HepG2 (cell line): ENCODE results near the gene P2RY6. TPM values are rescaled to one million over a fixed set of nuclear protein-coding genes. Genes with fewer than 3 reads are reported as not detected.
A peak's percentile ranks its signal among the peaks of the same experiment; 100 is the strongest.

ENCODE experiments used
- CREB1 ChIP-seq, 2 experiments: fragments of 450-650 bp in 1 of 2; IDR thresholded peaks; 2 replicates each; pipeline ENCODE4 v1.6.1; 2016 to 2017; ENCODE audit warnings: control low read depth in 1 of 2, mild to moderate bottlenecking in 1 of 2, missing compliant biosample characterization in 1 of 2, missing genetic modification characterization in 1 of 2
- HNF4A ChIP-seq: sonication (generic); formaldehyde crosslinking; IDR thresholded peaks from 2 replicates; pipeline ENCODE4 v1.4.0; 2020; ENCODE audit warnings: missing genetic modification reagents
- IKZF4 ChIP-seq: sonication (generic); formaldehyde crosslinking; IDR thresholded peaks from 2 replicates; pipeline ENCODE4 v1.5.1; 2020; ENCODE audit warnings: borderline replicate concordance, mild to moderate bottlenecking, low read depth, missing genetic modification reagents; ENCODE audit errors: not compliant biosample characterization
- IRF9 ChIP-seq: sonication (generic); formaldehyde crosslinking; IDR thresholded peaks from 2 replicates; pipeline ENCODE4 v1.8.0; 2022; ENCODE audit warnings: missing genetic modification reagents, mild to moderate bottlenecking, borderline replicate concordance
- NCOA1 ChIP-seq: sonication (generic); formaldehyde crosslinking; IDR thresholded peaks from 2 replicates; pipeline ENCODE4 v1.9.0; 2021; ENCODE audit warnings: missing genetic modification reagents
- PAX8 ChIP-seq: sonication (generic); formaldehyde crosslinking; IDR thresholded peaks from 2 replicates; pipeline ENCODE4 v1.8.0; 2022; ENCODE audit warnings: mild to moderate bottlenecking, missing genetic modification reagents, borderline replicate concordance
- PHF20 ChIP-seq: sonication (generic); formaldehyde crosslinking; IDR thresholded peaks from 2 replicates; pipeline ENCODE4 v1.5.0; 2020; ENCODE audit warnings: mild to moderate bottlenecking, missing genetic modification reagents
- SALL1 ChIP-seq: sonication (generic); formaldehyde crosslinking; IDR thresholded peaks from 2 replicates; pipeline ENCODE4 v1.8.0; 2022; ENCODE audit warnings: mild to moderate bottlenecking, missing genetic modification reagents
- ZBTB20 ChIP-seq: sonication (generic); formaldehyde crosslinking; IDR thresholded peaks from 2 replicates; pipeline ENCODE4 v1.8.1; 2023; ENCODE audit warnings: missing genetic modification reagents, low read depth, mild to moderate bottlenecking, borderline replicate concordance
- ZC3H13 ChIP-seq: sonication (generic); formaldehyde crosslinking; IDR thresholded peaks from 2 replicates; pipeline ENCODE4 v1.8.1; 2023; ENCODE audit warnings: mild to moderate bottlenecking, missing genetic modification reagents, moderate library complexity
- ZNF296 ChIP-seq: sonication (generic); formaldehyde crosslinking; conservative IDR thresholded peaks from 2 replicates; pipeline ENCODE4 v1.5.0; 2020; ENCODE audit warnings: mild to moderate bottlenecking, missing genetic modification reagents
- ZNF878 ChIP-seq: sonication (generic); formaldehyde crosslinking; IDR thresholded peaks from 2 replicates; pipeline ENCODE4 v1.8.1; 2023; ENCODE audit warnings: mild to moderate bottlenecking, missing genetic modification reagents, moderate library complexity
- polyA plus RNA-seq, 8 experiments: library from polyadenylated mRNA; depleted of rRNA in 3 of 8; stranded (reverse) in 7 of 8; unstranded in 1 of 8; fragments of >200 nt; fragmentation: Illumina TruSeq in 4 of 8; extraction: Trizol in 4 of 8; gene quantifications; 2 replicates each; pipeline versions ENCODE4 v1.2.1 to v1.2.3, GENCODE V29; 2011 to 2016; ENCODE audit warnings: low read depth in 4 of 8, missing spikeins in 1 of 8, mixed read lengths in 1 of 8; ENCODE audit not compliant: insufficient read depth in 1 of 8
- total RNA-seq, 5 experiments: library from RNA; depleted of rRNA; stranded (reverse); fragments of >200 nt; fragmentation: Illumina TruSeq; extraction: Trizol; gene quantifications; 2 replicates each; pipeline ENCODE4 v1.2.3, GENCODE V29; 2016; ENCODE audit warnings: low read depth in 1 of 5
- TF ChIP-seq, protein P1 (sequence below): sonication (generic); formaldehyde crosslinking; IDR thresholded peaks from 2 replicates; pipeline ENCODE4 v1.4.0; 2020; ENCODE audit warnings: mild to moderate bottlenecking, missing genetic modification reagents
- TF ChIP-seq, protein P2 (sequence below): IDR thresholded peaks from 2 replicates; pipeline ENCODE4 v1.6.1; 2016; ENCODE audit warnings: control low read depth
- TF ChIP-seq, protein P3 (sequence below): IDR thresholded peaks from 2 replicates; pipeline ENCODE4 v1.6.1; 2016; ENCODE audit warnings: missing biosample characterization, missing genetic modification reagents, low read depth

Gene P2RY6
- total and polyA plus RNA-seq, 2 of the 13 experiments (the other 11 are each of a cell fraction or from before 2014, with no cell fraction given) = 0.09 to 0.29 TPM

DNA sequence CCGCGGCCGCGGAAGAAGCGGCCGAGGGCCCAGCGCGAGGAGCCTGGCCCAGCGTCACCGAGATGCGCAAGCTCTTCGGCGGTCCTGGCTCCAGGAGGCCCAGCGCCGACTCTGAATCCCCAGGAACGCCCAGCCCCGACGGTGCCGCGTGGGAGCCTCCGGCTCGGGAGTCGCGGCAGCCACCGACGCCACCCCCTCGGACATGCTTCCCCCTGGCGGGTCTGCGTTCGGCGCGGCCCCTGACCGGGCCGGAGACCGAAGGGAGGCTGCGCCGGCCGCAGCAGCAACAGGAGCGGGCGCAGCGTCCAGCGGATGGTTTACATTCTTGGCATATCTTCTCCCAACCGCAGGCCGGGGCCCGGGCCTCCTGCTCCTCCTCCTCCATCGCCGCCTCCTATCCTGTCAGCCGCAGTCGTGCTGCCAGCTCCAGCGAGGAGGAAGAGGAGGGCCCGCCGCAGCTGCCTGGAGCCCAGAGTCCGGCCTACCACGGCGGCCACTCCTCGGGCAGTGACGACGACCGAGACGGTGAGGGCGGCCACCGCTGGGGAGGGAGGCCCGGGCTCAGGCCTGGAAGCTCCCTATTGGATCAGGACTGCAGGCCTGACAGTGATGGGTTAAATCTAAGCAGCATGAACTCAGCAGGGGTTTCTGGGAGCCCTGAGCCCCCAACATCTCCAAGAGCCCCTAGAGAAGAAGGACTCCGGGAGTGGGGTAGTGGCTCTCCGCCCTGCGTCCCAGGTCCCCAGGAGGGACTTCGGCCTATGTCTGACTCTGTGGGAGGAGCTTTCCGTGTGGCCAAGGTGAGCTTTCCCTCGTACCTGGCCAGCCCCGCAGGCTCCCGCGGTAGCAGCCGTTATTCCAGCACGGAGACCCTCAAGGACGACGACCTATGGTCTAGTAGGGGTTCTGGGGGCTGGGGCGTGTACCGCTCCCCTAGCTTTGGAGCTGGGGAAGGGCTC is 37.1 kb downstream of the P2RY6 start (continued):
- TF ChIP-seq, protein P1, sequence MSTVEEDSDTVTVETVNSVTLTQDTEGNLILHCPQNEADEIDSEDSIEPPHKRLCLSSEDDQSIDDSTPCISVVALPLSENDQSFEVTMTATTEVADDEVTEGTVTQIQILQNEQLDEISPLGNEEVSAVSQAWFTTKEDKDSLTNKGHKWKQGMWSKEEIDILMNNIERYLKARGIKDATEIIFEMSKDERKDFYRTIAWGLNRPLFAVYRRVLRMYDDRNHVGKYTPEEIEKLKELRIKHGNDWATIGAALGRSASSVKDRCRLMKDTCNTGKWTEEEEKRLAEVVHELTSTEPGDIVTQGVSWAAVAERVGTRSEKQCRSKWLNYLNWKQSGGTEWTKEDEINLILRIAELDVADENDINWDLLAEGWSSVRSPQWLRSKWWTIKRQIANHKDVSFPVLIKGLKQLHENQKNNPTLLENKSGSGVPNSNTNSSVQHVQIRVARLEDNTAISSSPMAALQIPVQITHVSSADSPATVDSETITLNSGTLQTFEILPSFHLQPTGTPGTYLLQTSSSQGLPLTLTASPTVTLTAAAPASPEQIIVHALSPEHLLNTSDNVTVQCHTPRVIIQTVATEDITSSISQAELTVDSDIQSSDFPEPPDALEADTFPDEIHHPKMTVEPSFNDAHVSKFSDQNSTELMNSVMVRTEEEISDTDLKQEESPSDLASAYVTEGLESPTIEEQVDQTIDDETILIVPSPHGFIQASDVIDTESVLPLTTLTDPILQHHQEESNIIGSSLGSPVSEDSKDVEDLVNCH = no peak
- TF ChIP-seq IKZF4 (no peak), ZBTB20 (CRISPR knock-in tag) (no peak), HNF4A (CRISPR knock-in tag) (peak; percentile 56), NCOA1 (CRISPR knock-in tag) (peak; percentile 70; the same call in 1 of the 2 replicates), PAX8 (CRISPR knock-in tag) (no peak), IRF9 (CRISPR knock-in tag) (no peak), ZNF878 (CRISPR knock-in tag) (no peak), SALL1 (CRISPR knock-in tag) (peak; percentile 62; the same call in 1 of the 2 replicates), CREB1 (IDR thresholded peaks at IDR 0.05) (0 out of 2 replicates have a peak, but pooled peaks have one; percentile 20), CREB1 (CRISPR knock-in tag; IDR thresholded peaks at IDR 0.05) (no peak), ZNF296 (CRISPR knock-in tag) (no peak), ZC3H13 (CRISPR knock-in tag) (peak; percentile 96), PHF20 (CRISPR knock-in tag) (no peak)
- TF ChIP-seq, protein P2, sequence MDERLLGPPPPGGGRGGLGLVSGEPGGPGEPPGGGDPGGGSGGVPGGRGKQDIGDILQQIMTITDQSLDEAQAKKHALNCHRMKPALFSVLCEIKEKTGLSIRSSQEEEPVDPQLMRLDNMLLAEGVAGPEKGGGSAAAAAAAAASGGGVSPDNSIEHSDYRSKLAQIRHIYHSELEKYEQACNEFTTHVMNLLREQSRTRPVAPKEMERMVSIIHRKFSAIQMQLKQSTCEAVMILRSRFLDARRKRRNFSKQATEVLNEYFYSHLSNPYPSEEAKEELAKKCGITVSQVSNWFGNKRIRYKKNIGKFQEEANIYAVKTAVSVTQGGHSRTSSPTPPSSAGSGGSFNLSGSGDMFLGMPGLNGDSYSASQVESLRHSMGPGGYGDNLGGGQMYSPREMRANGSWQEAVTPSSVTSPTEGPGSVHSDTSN (CRISPR knock-in tag) = no peak
- TF ChIP-seq, protein P3, sequence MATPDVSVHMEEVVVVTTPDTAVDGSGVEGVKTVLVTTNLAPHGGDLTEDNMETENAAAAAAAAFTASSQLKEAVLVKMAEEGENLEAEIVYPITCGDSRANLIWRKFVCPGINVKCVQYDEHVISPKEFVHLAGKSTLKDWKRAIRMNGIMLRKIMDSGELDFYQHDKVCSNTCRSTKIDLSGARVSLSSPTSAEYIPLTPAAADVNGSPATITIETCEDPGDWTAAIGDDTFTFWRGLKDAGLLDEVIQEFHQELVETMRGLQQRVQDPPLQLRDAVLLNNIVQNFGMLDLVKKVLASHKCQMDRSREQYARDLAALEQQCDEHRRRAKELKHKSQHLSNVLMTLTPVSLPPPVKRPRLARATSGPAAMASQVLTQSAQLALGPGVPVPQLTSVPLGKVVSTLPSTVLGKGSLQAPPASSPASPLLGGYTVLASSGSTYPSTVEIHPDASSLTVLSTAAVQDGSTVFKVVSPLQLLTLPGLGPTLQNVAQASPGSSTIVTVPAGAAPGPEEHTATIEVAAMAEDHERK (CRISPR knock-in tag) = no peak
